B cell (primary cell): ENCODE data around the gene OR2T10. TPM values are rescaled to one million over a fixed set of nuclear protein-coding genes. Genes with fewer than 3 reads are reported as not detected.

Source experiments
- ATAC-seq: fragments of 200-7000 bp; cut with Tn5 transposase; one replicate; pipeline ENCODE4 v1.10.0; 2021; ENCODE audit warnings: low read depth, mild to moderate bottlenecking, moderate number of reproducible peaks, moderate library complexity
- CTCF ChIA-PET: fragments of 350-600 bp; sonication (Branson Sonifier 250); formaldehyde crosslinking; loops from one replicate; lab custom pipeline; 2021; ENCODE audit warnings: antibody characterized with exemption, inconsistent platforms; lab: Charles Lee
- POLR2A ChIA-PET: fragments of 350-600 bp; sonication (Branson Sonifier 250); formaldehyde crosslinking; loops from one replicate; lab custom pipeline; 2021; ENCODE audit warnings: antibody characterized with exemption; lab: Charles Lee
- DNase-seq: peaks from one replicate; pipeline ENCODE4 v3.0.0; 2013
- H2AFZ ChIP-seq: 2 replicates; pipeline ENCODE4 v1.6.1; 2012; ENCODE audit warnings: mild to moderate bottlenecking, low read depth, low read length; ENCODE audit not compliant: insufficient read depth, poor library complexity, severe bottlenecking
- H3K27ac ChIP-seq, 2 donors: 1 replicate in 1 of 2; 2 replicates in 1 of 2; pipeline ENCODE4 v1.5.1; 2012 to 2013; ENCODE audit warnings: low read length in 2 of 2, mild to moderate bottlenecking in 2 of 2, moderate library complexity in 1 of 2
- H3K27me3 ChIP-seq, 4 experiments: fragments of 200-600 bp in 1 of 4; sonication (generic) in 1 of 4; replicated peaks in 1 of 4; 1 replicate in 2 of 4; 2 replicates in 2 of 4; pipeline versions ENCODE4 v1.6.1 to v1.7.0; 2013 to 2016; ENCODE audit warnings: low read length in 3 of 4, mild to moderate bottlenecking in 2 of 4, mixed read lengths in 1 of 4, moderate library complexity in 1 of 4; ENCODE audit not compliant: insufficient read depth in 4 of 4, control insufficient read depth in 3 of 4; ENCODE audit errors: control extremely low read depth in 1 of 4
- H3K36me3 ChIP-seq, 2 experiments: replicated peaks in 1 of 2; 1 replicate in 1 of 2; 2 replicates in 1 of 2; pipeline versions ENCODE4 v1.6.1 to v1.7.1; 2013; ENCODE audit warnings: low read length in 1 of 2; ENCODE audit not compliant: insufficient read depth in 2 of 2, control insufficient read depth in 1 of 2; ENCODE audit errors: control extremely low read depth in 1 of 2, extremely low read depth in 1 of 2
- H3K4me1 ChIP-seq, 2 donors: fragments of 200-600 bp in 1 of 2; sonication (generic) in 1 of 2; 1 replicate in 1 of 2; 2 replicates in 1 of 2; pipeline versions ENCODE4 v1.5.1 to v1.6.1; 2013 to 2017; ENCODE audit warnings: low read length in 2 of 2; ENCODE audit not compliant: control insufficient read depth in 2 of 2, insufficient read depth in 2 of 2
- H3K4me2 ChIP-seq: replicated peaks from 2 replicates; pipeline ENCODE3; 2012; ENCODE audit warnings: mild to moderate bottlenecking, low read depth, low read length; ENCODE audit not compliant: poor library complexity, severe bottlenecking
- H3K4me3 ChIP-seq, 5 experiments: fragments of 200-600 bp in 1 of 5; sonication (generic) in 1 of 5; 1 replicate in 3 of 5; 2 replicates in 2 of 5; pipeline versions ENCODE4 v1.5.1 to v1.7.0; 2011 to 2016; ENCODE audit warnings: low read length in 4 of 5, mild to moderate bottlenecking in 4 of 5, low read depth in 2 of 5, control low read depth in 1 of 5, moderate library complexity in 1 of 5; ENCODE audit not compliant: insufficient read depth in 1 of 5; ENCODE audit errors: control extremely low read depth in 1 of 5, extremely low read depth in 1 of 5
- H3K79me2 ChIP-seq: fragments of 200-600 bp; sonication (generic); one replicate; pipeline ENCODE4 v1.6.0; 2016; ENCODE audit warnings: low read length; ENCODE audit not compliant: control insufficient read depth, insufficient read depth
- H3K9ac ChIP-seq: fragments of 200-600 bp; sonication (generic); 2 replicates; pipeline ENCODE4 v1.6.1; 2017; ENCODE audit warnings: mild to moderate bottlenecking, low read length, moderate library complexity
- H3K9me3 ChIP-seq, 3 donors: one replicate each; pipeline versions ENCODE4 v1.6.1 to v1.7.1; 2013; ENCODE audit warnings: low read length in 2 of 3; ENCODE audit not compliant: control insufficient read depth in 2 of 3, insufficient read depth in 1 of 3; ENCODE audit errors: control extremely low read depth in 1 of 3
- H4K20me1 ChIP-seq: 2 replicates; pipeline ENCODE4 v1.6.0; 2012; ENCODE audit warnings: mild to moderate bottlenecking, low read length; ENCODE audit not compliant: insufficient read depth, control insufficient read depth, poor library complexity, severe bottlenecking
- H3K27ac Mint-ChIP-seq: one replicate; pipeline ENCODE4 v1.8.0; 2021; ENCODE audit warnings: mixed read lengths
- H3K27me3 Mint-ChIP-seq: one replicate; pipeline ENCODE4 v1.8.0; 2021; ENCODE audit warnings: mixed read lengths
- H3K4me1 Mint-ChIP-seq: one replicate; pipeline ENCODE4 v1.8.0; 2021; ENCODE audit warnings: mixed read lengths
- H3K4me3 Mint-ChIP-seq: one replicate; pipeline ENCODE4 v1.8.0; 2021; ENCODE audit warnings: mixed read lengths
- H3K9me3 Mint-ChIP-seq: one replicate; pipeline ENCODE4 v1.8.0; 2022; ENCODE audit warnings: mixed read lengths; ENCODE audit not compliant: insufficient read depth
- CTCF ChIP-seq: fragments of 200-600 bp; IDR thresholded peaks from one replicate; pipeline ENCODE4 v1.8.0; 2022; ENCODE audit warnings: antibody characterized with exemption, mild to moderate bottlenecking
- EZH2 ChIP-seq: IDR thresholded peaks from 2 replicates; pipeline ENCODE4 v1.6.1; 2012; ENCODE audit warnings: borderline replicate concordance, low read depth, mild to moderate bottlenecking, moderate library complexity, low read length; ENCODE audit not compliant: insufficient read depth, poor library complexity, severe bottlenecking
- WGBS: methylation state at CpG from one replicate; pipeline ENCODE4 v1.1.5; 2013; ENCODE audit warnings: missing lambda C conversion rate; ENCODE audit not compliant: insufficient coverage; 5-methylcytosine and 5-hydroxymethylcytosine counted together
- intact Hi-C: fragments of 100-400 bp; cut with micrococcal nuclease; formaldehyde crosslinking; loops from one replicate; pipeline ENCODE4 v1.10.0; 2022
- polyA plus RNA-seq: library from polyadenylated mRNA; depleted of rRNA; stranded (reverse); fragments of >200 nt; gene quantifications from 2 replicates; pipeline ENCODE4 v1.2.3, GENCODE V29; 2012
- total RNA-seq, 2 donors: library from RNA; stranded (reverse); fragments of 120-200 nt in 1 of 2; gene quantifications; 1 replicate in 1 of 2; 2 replicates in 1 of 2; pipeline versions ENCODE4 v1.2.3 to v1.2.4, GENCODE V29; 2013 to 2022

The OR2T10 gene
- total and polyA plus RNA-seq, 2 donors (not counting 1 experiment from before 2014, with no cell fraction given): 0.27 to 2.5 TPM

DNA sequence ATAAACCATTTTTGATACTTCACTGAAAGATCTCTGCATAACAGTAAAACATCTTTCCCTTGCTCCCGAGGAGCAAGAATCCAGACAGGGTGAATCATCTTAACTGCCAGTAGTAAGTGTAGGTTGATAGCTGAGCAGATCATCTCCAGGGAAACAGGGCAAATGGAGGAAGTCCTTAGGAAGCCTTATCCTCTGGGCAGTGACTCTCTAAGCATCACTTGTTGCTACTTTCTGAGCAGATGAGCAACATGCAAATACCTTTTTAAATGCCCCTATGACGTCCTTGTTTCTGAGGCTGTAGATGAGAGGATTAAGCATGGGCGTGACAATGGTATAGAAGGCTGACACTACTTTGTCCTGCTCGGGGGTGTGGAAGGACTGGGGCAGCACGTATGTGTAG lies 28.5 kb upstream of the OR2T10 start:
- Histone ChIP-seq H3K4me2 (no peak overlapping the region), H3K27me3 (peaks cover 0 to 3% (median 0%) of the 10 kb centered on the region in 4 experiments), H2AFZ (no peak overlapping the region), H3K9ac (no peak overlapping the region), H3K4me1 (peaks cover 6 to 7% of the 10 kb centered on the region in 2 donors), H3K9me3 (no peaks in the 10 kb centered on the region), H3K4me3 (no peak overlapping the region), H3K27ac (no peak overlapping the region), H4K20me1 (no peaks in the 10 kb centered on the region), H3K36me3 (no peaks in the 10 kb centered on the region), H3K79me2 (no peaks in the 10 kb centered on the region)
- Mint-ChIP-seq H3K9me3 (no peaks in the 10 kb centered on the region), H3K27ac (no peak overlapping the region), H3K27me3 (no peaks in the 10 kb centered on the region), H3K4me1 (peaks cover 18% of the 10 kb centered on the region), H3K4me3 (no peak overlapping the region)
- ChIA-PET POLR2A (no interaction called here), CTCF (interaction anchor here (1.0 to 15.1 kb wide), 3 partner anchors 60 to 180 kb away, joined by 3 to 315 read pairs (median 125); no protein-coding TSS in a partner anchor)
- intact Hi-C loops: no loop called here
- 96% methylated on average over 3 of the region's 5 CpGs for WGBS
- DNase-seq (no peak), ATAC-seq (no peak)
- TF ChIP-seq EZH2 (no peak), CTCF (no peak)

DNA sequence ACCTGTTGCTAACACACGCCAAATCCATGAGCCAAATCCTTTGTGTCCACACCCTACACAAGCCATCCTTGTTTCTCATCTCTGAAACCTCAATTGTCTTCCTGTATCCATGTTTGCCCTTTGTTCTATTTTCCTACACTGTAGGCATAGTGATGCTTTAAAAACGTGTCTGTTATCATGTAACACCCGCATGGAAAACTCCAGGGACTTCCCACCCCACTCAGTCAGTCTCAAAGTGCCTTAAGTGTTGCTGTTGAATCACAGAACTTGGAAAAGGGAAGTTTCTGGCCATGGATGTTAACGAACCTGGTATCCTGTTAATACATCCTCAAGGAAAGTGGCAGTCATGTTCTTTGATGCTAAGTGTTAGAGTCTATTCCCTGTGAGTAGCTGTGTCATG lies 27.7 kb upstream of the OR2T10 start:
- no peak overlapping the region for H3K9ac ChIP-seq
- no peak overlapping the region for H2AFZ ChIP-seq
- H3K79me2 ChIP-seq: no peaks in the 10 kb centered on the region
- no peak overlapping the region for H3K27ac ChIP-seq
- 89% methylated on average over 3 of the region's 4 CpGs for WGBS
- peaks cover 6 to 7% of the 10 kb centered on the region in 2 donors for H3K4me1 ChIP-seq
- H3K4me2 ChIP-seq: no peak overlapping the region
- ATAC-seq: no peak
- H3K27me3 ChIP-seq: no peaks in the 10 kb centered on the region
- TF ChIP-seq CTCF (no peak), EZH2 (no peak)
- POLR2A ChIA-PET: no interaction called here
- H3K27ac Mint-ChIP-seq: no peak overlapping the region
- no peaks in the 10 kb centered on the region for H4K20me1 ChIP-seq
- H3K36me3 ChIP-seq: no peaks in the 10 kb centered on the region
- no peaks in the 10 kb centered on the region for H3K9me3 Mint-ChIP-seq
- no peak overlapping the region for H3K4me3 ChIP-seq
- no peak for DNase-seq
- no peak overlapping the region for H3K4me3 Mint-ChIP-seq
- no peaks in the 10 kb centered on the region for H3K9me3 ChIP-seq
- intact Hi-C loops: no loop called here
- CTCF ChIA-PET: interaction anchor here (1.0 to 15.1 kb wide), 3 partner anchors 61 to 181 kb away, joined by 3 to 315 read pairs (median 125); no protein-coding TSS in a partner anchor
- peaks cover 18% of the 10 kb centered on the region for H3K4me1 Mint-ChIP-seq
- no peaks in the 10 kb centered on the region for H3K27me3 Mint-ChIP-seq
